ENCODE results near the gene LRRC23. TPM values are rescaled to one million over a fixed set of nuclear protein-coding genes. Genes with fewer than 3 reads are reported as not detected.
A peak's percentile ranks its signal among the peaks of the same experiment; 100 is the strongest.

The LRRC23 gene
- total RNA-seq, 2 experiments from 2014 or later = 4.6 to 5.3 TPM

GRCh38 chr12:6929466-6930452 lies 25.1 kb downstream of the LRRC23 start:
- ATAC-seq (no peak), DNase-seq (no peak)
- H3K9me3 Mint-ChIP-seq = no peaks in the 10 kb centered on the region
- peak overlapping the region; percentile 81 for H3K27ac Mint-ChIP-seq
- intact Hi-C loops (cut with micrococcal nuclease) = no loop called here
- CTCF ChIA-PET = interaction anchor here (1.3 to 7.3 kb wide), 6 partner anchors 8 to 78 kb away, joined by 3 to 108 read pairs (median 3); partner anchors contain the start of genes C12orf57, CDCA3, RNU7-1 and USP5
- peaks cover 12% of the 10 kb centered on the region for H3K36me3 Mint-ChIP-seq (ENCODE audit: low read depth)
- POLR2A ChIA-PET = interaction anchor here (0.7 to 36.0 kb wide), 5 partner anchors 9 to 39 kb away, joined by 3 to 1266 read pairs (median 3); partner anchors contain the start of genes C12orf57, PTPN6 and RNU7-1
- no peaks in the 10 kb centered on the region for H3K27me3 Mint-ChIP-seq
- peak overlapping the region; percentile 78 for H3K4me3 Mint-ChIP-seq
- peaks cover 65% of the 10 kb centered on the region for H3K4me1 Mint-ChIP-seq (ENCODE audit: low read depth)
- TF ChIP-seq CTCF (IDR thresholded peaks at IDR 0.05) = no peak

GRCh38 chr12:6932766-6933165 lies 28.1 kb downstream of the LRRC23 start:
- Mint-ChIP-seq H3K36me3 (ENCODE audit: low read depth) (peaks cover 30% of the 10 kb centered on the region), H3K27me3 (no peaks in the 10 kb centered on the region), H3K4me3 (no peak overlapping the region), H3K27ac (peak overlapping the region; percentile 82), H3K9me3 (no peaks in the 10 kb centered on the region), H3K4me1 (ENCODE audit: low read depth) (peaks cover 69% of the 10 kb centered on the region)
- CTCF ChIA-PET = interaction anchor here (0.8 to 22.8 kb wide), 4 partner anchors 9 to 88 kb away, joined by 3 to 460 read pairs (median 3); no protein-coding TSS in a partner anchor
- TF ChIP-seq CTCF (IDR thresholded peaks at IDR 0.05) = no peak
- DNase-seq (no peak), ATAC-seq (no peak)
- intact Hi-C loops (cut with micrococcal nuclease) = no loop called here
- POLR2A ChIA-PET = interaction anchor here (1.9 to 36.0 kb wide), 2 partner anchors 16 to 22 kb away, joined by 5 to 1266 read pairs; partner anchors contain the start of genes C12orf57, PTPN6 and RNU7-1

- peak overlapping the region; percentile 75 for H3K27ac Mint-ChIP-seq
- intact Hi-C loops (cut with micrococcal nuclease) = no loop called here
- no peaks in the 10 kb centered on the region for H3K27me3 Mint-ChIP-seq
- ChIA-PET POLR2A (interaction anchor here (0.6 to 36.0 kb wide), 9 partner anchors 9 to 72 kb away, joined by 3 to 1266 read pairs (median 3); partner anchors contain the start of genes C12orf57, EMG1, PHB2 and PTPN6), CTCF (interaction anchor here (0.6 to 22.8 kb wide), 4 partner anchors 7 to 26 kb away, joined by 3 to 460 read pairs (median 56); partner anchors contain the start of gene ATN1)
- no peaks in the 10 kb centered on the region for H3K9me3 Mint-ChIP-seq
- H3K4me3 Mint-ChIP-seq = no peak overlapping the region
- no peak for TF ChIP-seq CTCF (IDR thresholded peaks at IDR 0.05)
- peaks cover 70% of the 10 kb centered on the region for H3K4me1 Mint-ChIP-seq (ENCODE audit: low read depth)
- DNase-seq (no peak), ATAC-seq (no peak)
- peaks cover 29% of the 10 kb centered on the region for H3K36me3 Mint-ChIP-seq (ENCODE audit: low read depth)
These were observed 29.5 kb downstream of the LRRC23 start for GRCh38 chr12:6934110-6934509.

GRCh38 chr12:6935371-6936193 lies 31.0 kb downstream of the LRRC23 start:
- Mint-ChIP-seq H3K27me3 (no peaks in the 10 kb centered on the region), H3K36me3 (ENCODE audit: low read depth) (peaks cover 35% of the 10 kb centered on the region), H3K4me3 (peak overlapping the region; percentile 83), H3K4me1 (ENCODE audit: low read depth) (peaks cover 61% of the 10 kb centered on the region), H3K9me3 (no peaks in the 10 kb centered on the region), H3K27ac (peak overlapping the region; percentile 98)
- no peak for TF ChIP-seq CTCF (IDR thresholded peaks at IDR 0.05)
- ATAC-seq (no peak), DNase-seq (no peak)
- intact Hi-C loops (cut with micrococcal nuclease) = no loop called here
- ChIA-PET CTCF (interaction anchor here (0.9 to 22.8 kb wide), 7 partner anchors 9 to 107 kb away, joined by 3 to 460 read pairs (median 26); partner anchors contain the start of genes ATN1 and SPSB2), POLR2A (interaction anchor here (0.8 to 36.0 kb wide), 8 partner anchors 9 to 82 kb away, joined by 3 to 1266 read pairs (median 9); partner anchors contain the start of genes ATN1, C12orf57, EMG1 and LRRC23)

Data from activated CD8-positive, alpha-beta T cell treated with anti-CD3 and anti-CD28 coated beads for 36 hours (primary cell).